Ureter (tissue), 1 donor: ENCODE measurements around the gene CTSL. TPM values are rescaled to one million over a fixed set of nuclear protein-coding genes. Genes with fewer than 3 reads are reported as not detected.
"Not testable (repeated sequence)": the region's sequence is repeated elsewhere in the genome, so short reads cannot be mapped to it uniquely, and the experiment has no call there.

Experiments
- DNase-seq: peaks from one replicate; pipeline ENCODE4 v3.0.0-alpha.2; 2020; ENCODE audit warnings: low spot score
- total RNA-seq: library from RNA; stranded (reverse); gene quantifications from one replicate; pipeline ENCODE4 v1.2.4, GENCODE V29; 2023
- donor health status: DM: yes; HTN: yes; CAD: no.

Gene CTSL
- total RNA-seq, 1 donor from 2014 or later: 119 TPM

GRCh38 chr9:87759980-87760379 lies 34.1 kb downstream of the CTSL start:
- not testable (repeated sequence) for DNase-seq

- no peak for DNase-seq
Observed at GRCh38 chr9:87760529-87760928, 34.6 kb downstream of the CTSL start.

- no peak for DNase-seq
Observed at GRCh38 chr9:87763286-87763685, 37.4 kb downstream of the CTSL start.

- no peak for DNase-seq
Observed at GRCh38 chr9:87765521-87765920, 39.6 kb downstream of the CTSL start.

GRCh38 chr9:87766697-87767096 lies 40.8 kb downstream of the CTSL start:
- DNase-seq: peak; percentile 73

GRCh38 chr9:87770616-87771315 lies 44.8 kb downstream of the CTSL start:
- no peak for DNase-seq

GRCh38 chr9:87771316-87772006 lies 45.5 kb downstream of the CTSL start:
- DNase-seq: no peak

- DNase-seq: no peak
Observed at GRCh38 chr9:87776481-87777379, 50.8 kb downstream of the CTSL start.

GRCh38 chr9:87778996-87779395 lies 53.1 kb downstream of the CTSL start:
- no peak for DNase-seq

Other genes with a start within 250 kb of the CTSL start
- gene DAPK1, start 228.3 kb upstream of the CTSL start, total RNA-seq: 100 TPM
- gene SPATA31E1, start 156.8 kb downstream of the CTSL start, total RNA-seq: not detected
- not detected for gene SPATA31C1, start 191.8 kb downstream of the CTSL start, total RNA-seq
- gene CDK20, start 248.4 kb downstream of the CTSL start, total RNA-seq: 11.4 TPM